A549 (cell line): ENCODE results near the gene NEURL3.

Experiments
- BHLHE40 ChIP-seq: IDR thresholded peaks from 2 replicates; pipeline ENCODE4 v1.6.1; 2012; ENCODE audit warnings: low read depth, low read length, inconsistent platforms
- CBX8 ChIP-seq: fragments of 200-600 bp; sonication (generic); IDR thresholded peaks from 2 replicates; pipeline ENCODE4 v1.6.1; 2016
- CEBPB ChIP-seq, 2 experiments: fragments of >200 bp in 1 of 2; sonication (Bioruptor Twin) in 1 of 2; formaldehyde crosslinking in 1 of 2; IDR thresholded peaks; 2 replicates each; pipeline ENCODE4 v1.6.1; 2012 to 2016
- EP300 ChIP-seq, 2 experiments: fragments of >200 bp; sonication (Bioruptor Twin); formaldehyde crosslinking; IDR thresholded peaks; 2 replicates in 1 of 2; 3 replicates in 1 of 2; pipeline ENCODE4 v1.6.1; 2016 to 2017
- HOXA7 ChIP-seq: fragments of 250-450 bp; sonication (Bioruptor Pico); IDR thresholded peaks from 2 replicates; pipeline ENCODE4 v1.5.0; 2020; ENCODE audit warnings: mild to moderate bottlenecking, moderate library complexity
- JUN ChIP-seq, 2 experiments: fragments of >200 bp; sonication (Bioruptor Twin); formaldehyde crosslinking; IDR thresholded peaks; 2 replicates in 1 of 2; 3 replicates in 1 of 2; pipeline ENCODE4 v1.6.1; 2016 to 2017
- MAX ChIP-seq: IDR thresholded peaks from 2 replicates; pipeline ENCODE4 v1.6.1; 2012
- PHF8 ChIP-seq: fragments of 200-600 bp; sonication (generic); IDR thresholded peaks from 2 replicates; pipeline ENCODE4 v1.6.1; 2016; ENCODE audit warnings: low read depth, mild to moderate bottlenecking, antibody characterized with exemption, moderate library complexity, borderline replicate concordance
- POLR2A ChIP-seq: IDR thresholded peaks from 2 replicates; pipeline ENCODE4 v1.6.1; 2012; ENCODE audit warnings: mild to moderate bottlenecking, low read length
- POLR2AphosphoS2 ChIP-seq: conservative IDR thresholded peaks from 2 replicates; pipeline ENCODE4 v1.6.1; 2012; ENCODE audit warnings: low read length, improper control_type of control experiment, inconsistent platforms
- USF2 ChIP-seq: fragments of 450-650 bp; IDR thresholded peaks from 2 replicates; pipeline ENCODE4 v1.6.1; 2014; ENCODE audit warnings: antibody characterized with exemption
- ZNF302 ChIP-seq: fragments of 250-450 bp; sonication (Bioruptor Pico); IDR thresholded peaks from 2 replicates; pipeline ENCODE4 v1.9.0; 2021; ENCODE audit warnings: inconsistent platforms, mild to moderate bottlenecking, moderate library complexity
- TF ChIP-seq, protein P1 (sequence below): fragments of >200 bp; sonication (Bioruptor Twin); formaldehyde crosslinking; IDR thresholded peaks from 3 replicates; pipeline ENCODE4 v1.5.1; 2016

GRCh38 chr2:96540136-96540535 is 35.0 kb upstream of the NEURL3 start:
- TF ChIP-seq, protein P1, sequence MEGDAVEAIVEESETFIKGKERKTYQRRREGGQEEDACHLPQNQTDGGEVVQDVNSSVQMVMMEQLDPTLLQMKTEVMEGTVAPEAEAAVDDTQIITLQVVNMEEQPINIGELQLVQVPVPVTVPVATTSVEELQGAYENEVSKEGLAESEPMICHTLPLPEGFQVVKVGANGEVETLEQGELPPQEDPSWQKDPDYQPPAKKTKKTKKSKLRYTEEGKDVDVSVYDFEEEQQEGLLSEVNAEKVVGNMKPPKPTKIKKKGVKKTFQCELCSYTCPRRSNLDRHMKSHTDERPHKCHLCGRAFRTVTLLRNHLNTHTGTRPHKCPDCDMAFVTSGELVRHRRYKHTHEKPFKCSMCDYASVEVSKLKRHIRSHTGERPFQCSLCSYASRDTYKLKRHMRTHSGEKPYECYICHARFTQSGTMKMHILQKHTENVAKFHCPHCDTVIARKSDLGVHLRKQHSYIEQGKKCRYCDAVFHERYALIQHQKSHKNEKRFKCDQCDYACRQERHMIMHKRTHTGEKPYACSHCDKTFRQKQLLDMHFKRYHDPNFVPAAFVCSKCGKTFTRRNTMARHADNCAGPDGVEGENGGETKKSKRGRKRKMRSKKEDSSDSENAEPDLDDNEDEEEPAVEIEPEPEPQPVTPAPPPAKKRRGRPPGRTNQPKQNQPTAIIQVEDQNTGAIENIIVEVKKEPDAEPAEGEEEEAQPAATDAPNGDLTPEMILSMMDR = no peak
- TF ChIP-seq ZNF302 (CRISPR knock-in tag) (no peak), CEBPB (IDR thresholded peaks at IDR 0.05) (no peak), USF2 (no peak), POLR2AphosphoS2 (no peak), MAX (no peak), PHF8 (no peak), HOXA7 (CRISPR knock-in tag) (no peak), EP300 (IDR thresholded peaks at IDR 0.05) (no peak), CBX8 (no peak), BHLHE40 (no peak), POLR2A (no peak), JUN (IDR thresholded peaks at IDR 0.05) (no peak)
